T-helper 1 cell treated with Interleukin-12 subunit alpha and Interleukin-12 subunit beta and Interleukin-4 antibody, amounts not matched to agents 30 μg/mL and 1 μg/mL, for 36 hours (primary cell): ENCODE results near the gene TMPRSS5.

Source experiments
- H3K27ac Mint-ChIP-seq: one replicate; pipeline ENCODE4 v1.8.0; 2021; ENCODE audit warnings: mild to moderate bottlenecking, mixed read lengths
- H3K27me3 Mint-ChIP-seq: one replicate; pipeline ENCODE4 v1.8.0; 2021; ENCODE audit warnings: low read depth, mixed read lengths
- H3K36me3 Mint-ChIP-seq: one replicate; pipeline ENCODE4 v1.8.0; 2021; ENCODE audit warnings: low read depth, mixed read lengths
- H3K4me1 Mint-ChIP-seq: one replicate; pipeline ENCODE4 v1.8.0; 2021; ENCODE audit warnings: low read depth, mixed read lengths
- H3K4me3 Mint-ChIP-seq: one replicate; pipeline ENCODE4 v1.8.0; 2021; ENCODE audit warnings: mild to moderate bottlenecking, moderate library complexity, mixed read lengths
- H3K9me3 Mint-ChIP-seq: one replicate; pipeline ENCODE4 v1.8.0; 2021; ENCODE audit warnings: mixed read lengths

Gene TMPRSS5

GRCh38 chr11:113667801-113668200, 38.3 kb downstream of the TMPRSS5 start:
- Mint-ChIP-seq H3K36me3 (peaks cover 2% of the 10 kb centered on the region), H3K9me3 (peaks cover 16% of the 10 kb centered on the region), H3K27ac (no peak overlapping the region), H3K27me3 (peaks cover 15% of the 10 kb centered on the region), H3K4me3 (no peak overlapping the region), H3K4me1 (no peaks in the 10 kb centered on the region)

GRCh38 chr11:113666584-113666983, 39.5 kb downstream of the TMPRSS5 start:
- H3K27ac Mint-ChIP-seq, result no peak overlapping the region
- H3K4me1 Mint-ChIP-seq, result no peaks in the 10 kb centered on the region
- H3K9me3 Mint-ChIP-seq, result peaks cover 16% of the 10 kb centered on the region
- peaks cover 2% of the 10 kb centered on the region for H3K36me3 Mint-ChIP-seq
- no peak overlapping the region for H3K4me3 Mint-ChIP-seq
- H3K27me3 Mint-ChIP-seq, result peaks cover 15% of the 10 kb centered on the region

- H3K4me3 Mint-ChIP-seq, result no peak overlapping the region
- H3K4me1 Mint-ChIP-seq, result no peaks in the 10 kb centered on the region
- H3K9me3 Mint-ChIP-seq, result peaks cover 16% of the 10 kb centered on the region
- no peak overlapping the region for H3K27ac Mint-ChIP-seq
- peaks cover 15% of the 10 kb centered on the region for H3K27me3 Mint-ChIP-seq
- H3K36me3 Mint-ChIP-seq, result peaks cover 2% of the 10 kb centered on the region
These were observed 41.0 kb downstream of the TMPRSS5 start for GRCh38 chr11:113664981-113665710.

GRCh38 chr11:113664069-113664980, 41.8 kb downstream of the TMPRSS5 start:
- H3K27me3 Mint-ChIP-seq, result peaks cover 15% of the 10 kb centered on the region
- no peak overlapping the region for H3K27ac Mint-ChIP-seq
- H3K36me3 Mint-ChIP-seq, result peaks cover 2% of the 10 kb centered on the region
- H3K9me3 Mint-ChIP-seq, result peaks cover 19% of the 10 kb centered on the region
- H3K4me3 Mint-ChIP-seq, result no peak overlapping the region
- no peaks in the 10 kb centered on the region for H3K4me1 Mint-ChIP-seq

- no peak overlapping the region for H3K27ac Mint-ChIP-seq
- H3K4me1 Mint-ChIP-seq, result no peaks in the 10 kb centered on the region
- peaks cover 11% of the 10 kb centered on the region for H3K27me3 Mint-ChIP-seq
- no peak overlapping the region for H3K4me3 Mint-ChIP-seq
- peaks cover 19% of the 10 kb centered on the region for H3K9me3 Mint-ChIP-seq
- no peaks in the 10 kb centered on the region for H3K36me3 Mint-ChIP-seq
These were observed 42.5 kb downstream of the TMPRSS5 start for GRCh38 chr11:113663567-113663966.

GRCh38 chr11:113655771-113656170, 50.3 kb downstream of the TMPRSS5 start:
- H3K4me1 Mint-ChIP-seq, result no peaks in the 10 kb centered on the region
- H3K9me3 Mint-ChIP-seq, result peaks cover 3% of the 10 kb centered on the region
- no peak overlapping the region for H3K27ac Mint-ChIP-seq
- H3K27me3 Mint-ChIP-seq, result peaks cover 3% of the 10 kb centered on the region
- H3K36me3 Mint-ChIP-seq, result no peaks in the 10 kb centered on the region
- no peak overlapping the region for H3K4me3 Mint-ChIP-seq

GRCh38 chr11:113651023-113651422, 55.1 kb downstream of the TMPRSS5 start:
- Mint-ChIP-seq H3K4me1 (no peaks in the 10 kb centered on the region), H3K9me3 (no peaks in the 10 kb centered on the region), H3K27me3 (no peaks in the 10 kb centered on the region), H3K4me3 (no peak overlapping the region), H3K27ac (no peak overlapping the region), H3K36me3 (no peaks in the 10 kb centered on the region)

- H3K27ac Mint-ChIP-seq, result no peak overlapping the region
- H3K4me3 Mint-ChIP-seq, result no peak overlapping the region
- no peaks in the 10 kb centered on the region for H3K4me1 Mint-ChIP-seq
- no peaks in the 10 kb centered on the region for H3K36me3 Mint-ChIP-seq
- no peaks in the 10 kb centered on the region for H3K27me3 Mint-ChIP-seq
- H3K9me3 Mint-ChIP-seq, result no peaks in the 10 kb centered on the region
These were observed 56.8 kb downstream of the TMPRSS5 start for GRCh38 chr11:113649311-113649710.

- H3K27me3 Mint-ChIP-seq, result peaks cover 4% of the 10 kb centered on the region
- no peak overlapping the region for H3K4me3 Mint-ChIP-seq
- no peaks in the 10 kb centered on the region for H3K4me1 Mint-ChIP-seq
- H3K9me3 Mint-ChIP-seq, result no peaks in the 10 kb centered on the region
- no peak overlapping the region for H3K27ac Mint-ChIP-seq
- no peaks in the 10 kb centered on the region for H3K36me3 Mint-ChIP-seq
These were observed 58.3 kb downstream of the TMPRSS5 start for GRCh38 chr11:113647856-113648255.

- H3K4me3 Mint-ChIP-seq, result no peak overlapping the region
- no peaks in the 10 kb centered on the region for H3K9me3 Mint-ChIP-seq
- no peaks in the 10 kb centered on the region for H3K4me1 Mint-ChIP-seq
- H3K36me3 Mint-ChIP-seq, result no peaks in the 10 kb centered on the region
- H3K27ac Mint-ChIP-seq, result no peak overlapping the region
- H3K27me3 Mint-ChIP-seq, result peaks cover 4% of the 10 kb centered on the region
These were observed 59.0 kb downstream of the TMPRSS5 start for GRCh38 chr11:113647108-113647507.

GRCh38 chr11:113645593-113646349, 60.3 kb downstream of the TMPRSS5 start:
- H3K9me3 Mint-ChIP-seq, result no peaks in the 10 kb centered on the region
- H3K27me3 Mint-ChIP-seq, result peaks cover 4% of the 10 kb centered on the region
- H3K4me3 Mint-ChIP-seq, result no peak overlapping the region
- no peaks in the 10 kb centered on the region for H3K36me3 Mint-ChIP-seq
- H3K4me1 Mint-ChIP-seq, result no peaks in the 10 kb centered on the region
- no peak overlapping the region for H3K27ac Mint-ChIP-seq

- H3K9me3 Mint-ChIP-seq, result no peaks in the 10 kb centered on the region
- H3K4me3 Mint-ChIP-seq, result no peak overlapping the region
- H3K36me3 Mint-ChIP-seq, result no peaks in the 10 kb centered on the region
- H3K27me3 Mint-ChIP-seq, result peaks cover 4% of the 10 kb centered on the region
- H3K4me1 Mint-ChIP-seq, result no peaks in the 10 kb centered on the region
- no peak overlapping the region for H3K27ac Mint-ChIP-seq
These were observed 61.5 kb downstream of the TMPRSS5 start for GRCh38 chr11:113644605-113645004.

- no peak overlapping the region for H3K27ac Mint-ChIP-seq
- H3K4me3 Mint-ChIP-seq, result no peak overlapping the region
- no peaks in the 10 kb centered on the region for H3K9me3 Mint-ChIP-seq
- no peaks in the 10 kb centered on the region for H3K36me3 Mint-ChIP-seq
- H3K4me1 Mint-ChIP-seq, result no peaks in the 10 kb centered on the region
- H3K27me3 Mint-ChIP-seq, result peaks cover 4% of the 10 kb centered on the region
These were observed 62.4 kb downstream of the TMPRSS5 start for GRCh38 chr11:113643701-113644100.

GRCh38 chr11:113643006-113643585, 63.0 kb downstream of the TMPRSS5 start:
- no peaks in the 10 kb centered on the region for H3K4me1 Mint-ChIP-seq
- no peak overlapping the region for H3K4me3 Mint-ChIP-seq
- peaks cover 4% of the 10 kb centered on the region for H3K27me3 Mint-ChIP-seq
- H3K27ac Mint-ChIP-seq, result no peak overlapping the region
- H3K9me3 Mint-ChIP-seq, result no peaks in the 10 kb centered on the region
- H3K36me3 Mint-ChIP-seq, result no peaks in the 10 kb centered on the region
